Stimulated activated memory B cell treated with anti-CD40 and anti-IgM and Interleukin-4, amounts not matched to agents 10 μg/mL and 1 μg/mL and 100 μg/mL, for 72 hours (primary cell): ENCODE results near the gene CBLN3.
"Not testable (repeated sequence)": the region's sequence is repeated elsewhere in the genome, so short reads cannot be mapped to it uniquely, and the experiment has no call there.

Experiments
- ATAC-seq: fragments of 150-1000 bp; cut with Tn5 transposase; 2 replicates; pipeline ENCODE4 v1.10.0; 2021
- H3K27ac Mint-ChIP-seq: one replicate; pipeline ENCODE4 v1.8.0; 2022; ENCODE audit warnings: mild to moderate bottlenecking, mixed read lengths
- H3K27me3 Mint-ChIP-seq: one replicate; pipeline ENCODE4 v1.8.0; 2022; ENCODE audit warnings: mixed read lengths
- H3K36me3 Mint-ChIP-seq: one replicate; pipeline ENCODE4 v1.8.0; 2022; ENCODE audit warnings: mixed read lengths
- H3K4me1 Mint-ChIP-seq: one replicate; pipeline ENCODE4 v1.8.0; 2022; ENCODE audit warnings: mixed read lengths
- H3K4me3 Mint-ChIP-seq: one replicate; pipeline ENCODE4 v1.8.0; 2022; ENCODE audit warnings: mild to moderate bottlenecking, moderate library complexity, mixed read lengths
- H3K9me3 Mint-ChIP-seq: one replicate; pipeline ENCODE4 v1.8.0; 2022; ENCODE audit warnings: mixed read lengths

Gene CBLN3

DNA sequence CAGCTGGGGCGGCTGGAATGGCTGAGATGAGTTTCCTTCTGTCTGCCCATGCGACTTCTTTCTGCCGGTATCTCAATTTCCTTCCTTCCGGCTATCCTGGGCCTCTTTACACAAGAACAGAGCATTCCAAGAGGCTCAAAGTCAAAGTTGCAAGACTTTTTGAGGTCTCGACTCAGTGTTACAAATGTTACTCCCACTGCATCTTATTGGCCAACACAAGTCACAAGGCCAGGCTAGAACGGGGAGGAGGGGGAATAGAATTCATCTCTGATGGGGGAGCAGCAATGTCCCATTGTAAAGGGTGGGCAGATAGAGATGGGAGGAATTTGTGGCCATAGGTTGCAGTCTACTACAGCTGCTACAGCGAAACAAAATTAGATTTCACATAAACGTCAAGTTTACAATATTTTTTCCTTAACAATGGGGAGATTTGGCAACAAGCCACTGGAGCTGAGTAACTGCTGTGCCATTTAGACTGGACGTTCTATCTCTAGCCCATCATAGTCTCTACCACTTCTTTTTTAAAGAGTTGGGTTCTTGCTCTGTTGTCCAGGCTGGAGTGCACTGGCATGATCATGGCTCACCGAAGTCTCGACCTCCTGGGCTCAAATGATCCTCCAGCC lies 40.1 kb downstream of the CBLN3 start:
- H3K27me3 Mint-ChIP-seq: peaks cover 9% of the 10 kb centered on the region
- no peak for ATAC-seq

DNA sequence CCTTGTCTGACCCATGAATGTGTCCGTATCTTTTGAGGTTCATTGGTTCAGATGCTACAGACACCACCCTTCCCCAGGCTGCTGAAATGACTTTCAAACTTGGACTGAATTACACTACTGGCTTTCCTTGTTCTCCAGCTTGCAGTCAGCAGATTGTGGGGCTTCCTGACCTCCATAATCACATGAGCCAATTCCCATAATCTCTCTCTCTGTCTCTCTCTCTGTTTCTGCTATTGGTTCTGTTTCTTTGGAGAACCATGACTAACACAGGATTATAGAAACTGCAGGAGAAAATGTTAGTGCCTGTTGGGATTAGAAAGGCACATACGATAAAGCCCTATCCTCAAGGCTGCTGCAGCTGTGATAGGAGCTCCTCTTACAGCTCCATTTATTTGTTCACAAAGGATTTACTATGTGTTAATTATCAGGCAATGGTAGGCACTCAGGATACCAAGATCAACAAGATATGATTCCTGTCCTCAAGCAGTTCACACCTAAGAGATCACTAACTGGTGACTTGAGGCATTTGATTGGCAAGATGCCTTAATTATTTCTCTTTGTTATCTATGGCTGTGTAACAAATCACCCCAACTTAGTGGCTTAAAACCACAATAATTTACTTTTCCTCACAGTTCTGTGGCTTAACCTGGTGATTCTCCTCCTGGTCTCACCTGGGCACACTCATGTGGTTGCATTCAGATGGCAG lies 40.8 kb downstream of the CBLN3 start:
- peaks cover 9% of the 10 kb centered on the region for H3K27me3 Mint-ChIP-seq
- no peaks in the 10 kb centered on the region for H3K9me3 Mint-ChIP-seq
- ATAC-seq: no peak
- no peak overlapping the region for H3K4me3 Mint-ChIP-seq
- no peak overlapping the region for H3K27ac Mint-ChIP-seq
- no peaks in the 10 kb centered on the region for H3K36me3 Mint-ChIP-seq
- no peaks in the 10 kb centered on the region for H3K4me1 Mint-ChIP-seq

More for the DNA sequence above, 40.1 kb downstream of the CBLN3 start:
- Mint-ChIP-seq H3K9me3 (no peaks in the 10 kb centered on the region), H3K4me3 (no peak overlapping the region), H3K36me3 (no peaks in the 10 kb centered on the region), H3K4me1 (no peaks in the 10 kb centered on the region), H3K27ac (no peak overlapping the region)

DNA sequence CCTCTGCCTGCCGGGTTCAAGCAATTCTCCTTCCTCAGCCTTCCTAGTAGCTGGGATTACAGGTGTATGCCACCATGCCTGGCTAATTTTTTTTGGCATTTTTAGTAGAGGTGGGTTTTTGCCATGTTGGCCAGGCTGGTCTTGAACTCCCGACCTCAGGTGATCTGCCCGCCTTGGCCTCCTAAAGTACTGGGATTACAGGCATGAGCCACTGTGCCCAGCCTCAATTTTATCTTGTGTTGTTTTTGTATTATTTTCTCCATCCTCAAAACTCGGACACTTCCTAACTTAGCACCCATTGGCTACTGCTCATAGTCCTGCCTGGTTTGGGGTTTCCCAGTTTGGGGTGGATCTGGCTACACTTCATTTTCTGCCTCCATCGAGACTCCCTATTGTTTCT lies 41.9 kb downstream of the CBLN3 start:
- not testable (repeated sequence) for H3K36me3 Mint-ChIP-seq, H3K9me3 Mint-ChIP-seq, H3K27ac Mint-ChIP-seq, H3K4me1 Mint-ChIP-seq, ATAC-seq, H3K27me3 Mint-ChIP-seq, H3K4me3 Mint-ChIP-seq

- no peaks in the 10 kb centered on the region for H3K4me1 Mint-ChIP-seq
- ATAC-seq: no peak
- H3K36me3 Mint-ChIP-seq: no peaks in the 10 kb centered on the region
- no peaks in the 10 kb centered on the region for H3K27me3 Mint-ChIP-seq
- no peaks in the 10 kb centered on the region for H3K9me3 Mint-ChIP-seq
- no peak overlapping the region for H3K27ac Mint-ChIP-seq
- no peak overlapping the region for H3K4me3 Mint-ChIP-seq
Measured at GRCh38 chr14:24387009-24387345, 42.5 kb downstream of the CBLN3 start.

DNA sequence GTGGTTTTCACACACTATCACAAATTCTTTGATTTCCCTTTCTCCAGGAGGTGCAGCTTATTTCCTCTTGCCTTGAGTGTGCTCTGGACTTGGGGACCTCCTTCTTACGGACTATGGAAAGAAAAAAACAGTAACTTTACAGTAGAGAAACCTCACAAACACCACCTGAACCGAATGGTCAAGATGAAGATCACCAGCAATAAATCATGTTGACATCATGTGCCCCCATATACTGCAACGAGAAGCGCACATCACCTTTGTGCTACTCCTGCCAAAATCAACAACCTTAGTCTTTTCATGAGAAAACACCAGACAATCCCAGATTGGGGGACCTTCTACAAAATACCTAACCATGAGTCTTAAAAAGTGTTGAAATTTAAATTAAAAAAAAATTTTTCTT lies 43.9 kb downstream of the CBLN3 start:
- H3K9me3 Mint-ChIP-seq: no peaks in the 10 kb centered on the region

DNA sequence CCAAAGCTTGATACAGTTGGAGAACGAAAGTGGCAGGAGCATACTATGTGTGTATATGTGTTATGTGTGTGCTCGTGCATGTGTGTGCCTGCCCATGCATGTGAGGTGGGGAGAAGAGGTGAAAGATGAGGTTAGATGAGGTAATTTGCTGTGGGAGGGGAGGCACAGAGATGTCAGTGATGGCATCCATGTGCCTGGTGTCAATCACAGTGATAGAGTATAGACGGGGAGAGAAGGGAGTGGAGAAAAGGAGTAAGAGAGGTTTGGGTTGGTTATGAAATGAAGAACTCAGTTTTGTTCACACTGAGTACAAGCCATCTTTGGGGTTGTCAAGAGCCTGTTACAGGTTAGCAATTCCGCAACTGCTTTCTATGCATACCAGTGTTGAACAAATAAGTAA lies 45.3 kb downstream of the CBLN3 start:
- Mint-ChIP-seq H3K27me3 (no peaks in the 10 kb centered on the region), H3K4me3 (no peak overlapping the region), H3K4me1 (no peaks in the 10 kb centered on the region), H3K36me3 (no peaks in the 10 kb centered on the region), H3K9me3 (no peaks in the 10 kb centered on the region), H3K27ac (no peak overlapping the region)
- ATAC-seq: no peak

More for the DNA sequence above, 43.9 kb downstream of the CBLN3 start:
- ATAC-seq: no peak
- H3K27ac Mint-ChIP-seq: no peak overlapping the region
- H3K36me3 Mint-ChIP-seq: no peaks in the 10 kb centered on the region
- no peaks in the 10 kb centered on the region for H3K27me3 Mint-ChIP-seq
- no peaks in the 10 kb centered on the region for H3K4me1 Mint-ChIP-seq
- H3K4me3 Mint-ChIP-seq: no peak overlapping the region

GRCh38 chr14:24382064-24382371 lies 47.5 kb downstream of the CBLN3 start:
- no peak for ATAC-seq
- Mint-ChIP-seq H3K27ac (no peak overlapping the region), H3K36me3 (no peaks in the 10 kb centered on the region), H3K9me3 (no peaks in the 10 kb centered on the region), H3K4me3 (no peak overlapping the region), H3K27me3 (no peaks in the 10 kb centered on the region), H3K4me1 (no peaks in the 10 kb centered on the region)

DNA sequence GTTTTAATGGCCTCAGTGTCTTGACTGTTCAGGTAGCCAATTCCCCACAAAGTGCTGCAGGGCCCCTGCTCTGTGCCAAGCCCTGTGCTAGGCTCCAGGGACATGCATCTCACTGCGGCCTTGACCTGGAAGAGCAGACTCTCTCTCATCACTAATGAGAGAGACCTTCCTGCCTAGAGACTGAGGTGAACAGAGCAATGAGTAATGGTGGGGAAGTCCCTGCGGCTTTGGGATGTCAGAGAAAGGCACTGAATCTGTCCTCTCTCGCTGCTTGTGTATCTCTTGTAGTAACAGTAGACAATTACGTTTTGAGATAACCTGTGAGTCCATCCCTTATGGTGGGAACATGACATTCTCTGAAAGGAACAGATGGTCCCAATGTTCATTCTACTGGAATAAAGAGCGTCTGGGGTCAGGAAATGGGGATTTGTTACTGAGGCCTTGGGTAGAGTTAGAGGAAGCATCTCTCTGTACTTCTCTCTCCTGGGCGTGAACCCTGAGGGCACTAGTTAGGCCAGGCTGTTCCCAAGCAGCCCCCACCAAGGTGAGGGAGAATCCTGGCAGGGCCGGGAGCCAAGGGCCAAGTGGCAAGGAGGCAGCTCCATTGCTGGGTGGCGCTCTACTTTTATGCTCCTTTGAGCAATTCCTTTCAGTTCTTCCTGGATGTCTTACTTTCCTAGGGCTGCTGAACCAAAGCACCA lies 48.0 kb downstream of the CBLN3 start:
- no peaks in the 10 kb centered on the region for H3K4me1 Mint-ChIP-seq
- no peak overlapping the region for H3K27ac Mint-ChIP-seq
- H3K27me3 Mint-ChIP-seq: no peaks in the 10 kb centered on the region
- no peak overlapping the region for H3K4me3 Mint-ChIP-seq
- H3K36me3 Mint-ChIP-seq: no peaks in the 10 kb centered on the region
- no peak for ATAC-seq
- H3K9me3 Mint-ChIP-seq: no peaks in the 10 kb centered on the region

- no peaks in the 10 kb centered on the region for H3K9me3 Mint-ChIP-seq
- H3K4me1 Mint-ChIP-seq: no peaks in the 10 kb centered on the region
- ATAC-seq: no peak
- no peak overlapping the region for H3K4me3 Mint-ChIP-seq
- H3K27ac Mint-ChIP-seq: no peak overlapping the region
- H3K27me3 Mint-ChIP-seq: no peaks in the 10 kb centered on the region
- no peaks in the 10 kb centered on the region for H3K36me3 Mint-ChIP-seq
Measured at GRCh38 chr14:24379907-24380730, 49.3 kb downstream of the CBLN3 start.

DNA sequence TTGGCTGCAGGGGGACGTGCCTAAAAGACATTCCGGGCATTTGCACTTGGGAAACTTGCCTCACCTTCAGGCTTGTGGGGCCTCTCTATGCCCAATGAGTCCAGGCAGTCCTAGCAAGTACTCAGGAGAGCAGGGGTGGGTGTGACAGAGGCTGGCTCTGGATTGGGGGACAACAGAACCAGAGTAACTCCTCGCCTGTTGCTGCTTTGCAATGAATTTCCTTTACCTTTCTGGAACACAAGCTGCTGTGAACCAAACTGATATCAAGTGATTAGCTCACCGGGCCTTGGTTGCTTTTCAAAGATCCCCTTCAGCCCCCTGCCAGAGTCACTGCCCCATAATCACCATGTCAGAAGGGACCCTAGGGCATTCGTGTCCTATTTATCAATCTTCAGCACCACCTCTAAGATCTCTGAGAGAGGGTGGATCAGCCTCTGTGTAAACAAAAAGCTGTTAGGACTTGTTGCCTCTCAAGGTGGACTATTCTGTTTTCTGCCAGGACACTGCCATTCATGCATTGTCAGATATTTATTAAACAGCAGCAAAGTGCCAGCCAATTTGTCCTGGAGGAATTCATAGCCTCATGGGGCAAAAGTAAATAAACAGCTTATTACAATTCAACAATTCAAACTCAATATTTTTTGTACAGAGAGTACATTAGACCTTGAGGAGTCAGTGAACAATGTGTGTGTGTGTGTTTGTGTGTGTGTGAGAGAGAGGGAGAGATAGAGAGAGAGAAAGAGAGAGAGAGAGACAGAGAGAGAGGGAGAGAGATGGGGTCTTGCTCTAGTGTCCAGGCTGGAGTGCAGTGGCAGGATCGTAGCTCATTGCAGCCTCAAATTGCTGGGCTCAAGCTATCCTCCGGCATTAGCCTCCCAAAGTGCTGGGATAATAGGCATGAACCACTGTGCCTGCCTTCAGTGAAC lies 50.2 kb downstream of the CBLN3 start:
- no peaks in the 10 kb centered on the region for H3K27me3 Mint-ChIP-seq
- ATAC-seq: no peak
- no peaks in the 10 kb centered on the region for H3K9me3 Mint-ChIP-seq
- no peak overlapping the region for H3K4me3 Mint-ChIP-seq
- no peak overlapping the region for H3K27ac Mint-ChIP-seq
- no peaks in the 10 kb centered on the region for H3K36me3 Mint-ChIP-seq
- H3K4me1 Mint-ChIP-seq: no peaks in the 10 kb centered on the region

GRCh38 chr14:24378327-24378726 lies 51.1 kb downstream of the CBLN3 start:
- peak; percentile 37 for ATAC-seq
- Mint-ChIP-seq H3K4me1 (no peaks in the 10 kb centered on the region), H3K4me3 (no peak overlapping the region), H3K27ac (no peak overlapping the region), H3K27me3 (no peaks in the 10 kb centered on the region), H3K36me3 (no peaks in the 10 kb centered on the region), H3K9me3 (no peaks in the 10 kb centered on the region)

DNA sequence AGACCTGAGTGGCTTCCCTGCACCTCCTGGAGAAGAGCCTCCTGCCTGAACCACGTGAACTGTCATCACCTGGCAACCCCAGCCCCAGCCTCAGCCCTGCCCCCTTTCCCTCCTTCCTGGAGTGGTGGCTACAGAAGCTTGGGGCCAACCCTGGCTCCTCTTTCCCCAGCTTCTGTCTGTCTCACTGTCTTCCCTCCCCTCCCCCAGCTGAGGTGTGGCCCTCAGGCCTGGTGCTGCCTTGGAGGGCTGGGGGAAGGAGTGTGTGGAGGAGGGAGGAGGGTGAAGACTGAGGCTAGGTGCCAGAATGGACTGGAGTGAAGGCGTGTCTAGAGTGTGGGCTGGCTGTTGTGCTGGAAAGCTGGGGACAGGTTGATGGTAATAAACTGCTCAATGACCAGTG lies 51.8 kb downstream of the CBLN3 start:
- Mint-ChIP-seq H3K27me3 (no peaks in the 10 kb centered on the region), H3K36me3 (no peaks in the 10 kb centered on the region), H3K9me3 (no peaks in the 10 kb centered on the region), H3K4me1 (no peaks in the 10 kb centered on the region), H3K27ac (no peak overlapping the region), H3K4me3 (no peak overlapping the region)
- no peak for ATAC-seq

DNA sequence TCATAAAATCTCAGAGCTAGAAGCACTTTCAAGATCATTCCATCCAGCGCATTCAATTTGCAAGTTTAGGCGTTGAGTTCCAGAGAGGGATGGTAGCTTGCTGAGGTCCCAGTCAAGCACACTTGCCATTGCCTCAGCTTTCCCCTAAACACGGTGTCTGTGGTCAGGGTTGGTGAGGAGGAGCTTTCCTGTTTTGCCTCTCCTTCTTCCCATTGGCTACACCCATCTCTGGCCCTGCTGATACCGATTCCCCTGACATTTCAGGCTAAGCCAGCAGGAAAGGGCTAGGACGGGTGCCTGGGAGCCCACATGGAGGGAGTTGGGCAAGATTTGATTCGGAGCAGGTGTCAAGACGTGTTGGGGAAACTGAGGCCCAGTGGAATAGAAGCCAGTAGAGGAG lies 52.3 kb downstream of the CBLN3 start:
- Mint-ChIP-seq H3K36me3 (no peaks in the 10 kb centered on the region), H3K9me3 (no peaks in the 10 kb centered on the region), H3K27me3 (no peaks in the 10 kb centered on the region), H3K4me3 (no peak overlapping the region), H3K4me1 (no peaks in the 10 kb centered on the region), H3K27ac (no peak overlapping the region)
- no peak for ATAC-seq
